Measurements from ENCODE around the gene ITGA3.

Gene ITGA3

DNA sequence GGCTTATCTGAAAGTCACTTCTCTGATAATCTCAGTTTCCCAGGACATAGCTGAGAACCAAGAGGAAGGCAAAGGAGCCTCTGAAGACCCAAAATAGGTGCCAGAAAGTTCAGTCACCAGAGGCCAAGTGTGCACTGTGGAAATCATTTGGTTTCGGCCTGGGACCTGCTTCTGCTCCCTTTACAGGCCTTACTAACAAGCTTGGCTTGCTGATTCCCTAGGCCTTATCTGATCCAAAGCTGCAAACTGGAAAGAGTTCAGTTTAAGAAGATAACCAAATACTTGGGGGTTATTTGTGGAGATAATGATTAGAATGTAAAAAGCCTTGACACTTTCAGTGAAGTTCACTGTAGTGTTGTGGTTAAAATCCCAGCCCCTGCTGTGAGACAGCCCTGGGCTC is 17.0 kb downstream of the ITGA3 start:
- DNase-seq = no peak

DNA sequence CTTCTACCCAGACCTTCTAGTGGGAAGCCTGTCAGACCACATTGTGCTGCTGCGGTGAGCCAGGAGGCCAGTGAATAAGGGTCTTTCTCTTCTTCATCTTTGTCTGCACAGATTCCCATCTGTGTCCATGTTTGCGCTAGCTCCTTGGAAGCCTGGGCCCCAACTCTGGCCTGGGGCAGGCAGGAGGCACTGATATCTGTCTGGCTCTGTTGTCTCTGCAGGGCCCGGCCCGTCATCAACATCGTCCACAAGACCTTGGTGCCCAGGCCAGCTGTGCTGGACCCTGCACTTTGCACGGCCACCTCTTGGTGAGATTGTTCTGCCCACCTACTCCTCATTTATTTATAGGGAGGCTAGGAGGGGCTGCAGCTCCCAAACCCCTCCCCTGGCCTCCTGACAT is 18.3 kb downstream of the ITGA3 start:
- DNase-seq = no peak

DNA sequence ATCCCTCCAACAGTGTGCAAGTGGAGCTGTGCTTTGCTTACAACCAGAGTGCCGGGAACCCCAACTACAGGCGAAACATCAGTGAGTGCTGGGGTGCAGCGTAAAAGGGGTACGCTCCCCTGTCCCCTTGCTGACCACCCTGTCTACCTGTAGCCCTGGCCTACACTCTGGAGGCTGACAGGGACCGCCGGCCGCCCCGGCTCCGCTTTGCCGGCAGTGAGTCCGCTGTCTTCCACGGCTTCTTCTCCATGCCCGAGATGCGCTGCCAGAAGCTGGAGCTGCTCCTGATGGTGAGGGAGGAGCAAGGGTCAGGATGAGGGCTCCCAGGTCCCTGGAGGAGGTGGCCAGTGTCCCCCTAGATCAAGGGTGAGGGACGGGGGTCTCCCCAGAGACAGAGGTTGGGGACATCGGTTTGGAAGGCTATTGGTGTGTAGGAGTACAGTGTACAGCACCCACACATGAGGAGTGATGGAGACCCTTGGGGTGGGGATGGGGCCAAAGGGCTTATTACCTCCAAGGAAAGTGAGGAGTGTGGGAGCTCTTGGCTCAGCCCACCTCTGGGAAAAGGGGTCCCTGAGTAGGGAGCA is 19.6 kb downstream of the ITGA3 start:
- no peak for DNase-seq

DNA sequence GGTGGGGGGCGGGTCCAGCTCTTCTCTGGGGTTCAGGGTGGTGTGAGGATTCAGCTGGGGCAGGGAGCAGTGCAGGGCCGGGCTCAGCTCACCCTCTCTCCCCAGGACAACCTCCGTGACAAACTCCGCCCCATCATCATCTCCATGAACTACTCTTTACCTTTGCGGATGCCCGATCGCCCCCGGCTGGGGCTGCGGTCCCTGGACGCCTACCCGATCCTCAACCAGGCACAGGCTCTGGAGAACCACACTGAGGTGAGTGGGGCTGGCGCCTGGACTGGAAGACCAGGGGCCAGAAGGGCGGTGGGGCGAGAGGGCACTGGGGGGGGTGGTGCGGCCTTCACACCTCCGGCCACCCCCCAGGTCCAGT is 20.3 kb downstream of the ITGA3 start:
- DNase-seq = no peak

DNA sequence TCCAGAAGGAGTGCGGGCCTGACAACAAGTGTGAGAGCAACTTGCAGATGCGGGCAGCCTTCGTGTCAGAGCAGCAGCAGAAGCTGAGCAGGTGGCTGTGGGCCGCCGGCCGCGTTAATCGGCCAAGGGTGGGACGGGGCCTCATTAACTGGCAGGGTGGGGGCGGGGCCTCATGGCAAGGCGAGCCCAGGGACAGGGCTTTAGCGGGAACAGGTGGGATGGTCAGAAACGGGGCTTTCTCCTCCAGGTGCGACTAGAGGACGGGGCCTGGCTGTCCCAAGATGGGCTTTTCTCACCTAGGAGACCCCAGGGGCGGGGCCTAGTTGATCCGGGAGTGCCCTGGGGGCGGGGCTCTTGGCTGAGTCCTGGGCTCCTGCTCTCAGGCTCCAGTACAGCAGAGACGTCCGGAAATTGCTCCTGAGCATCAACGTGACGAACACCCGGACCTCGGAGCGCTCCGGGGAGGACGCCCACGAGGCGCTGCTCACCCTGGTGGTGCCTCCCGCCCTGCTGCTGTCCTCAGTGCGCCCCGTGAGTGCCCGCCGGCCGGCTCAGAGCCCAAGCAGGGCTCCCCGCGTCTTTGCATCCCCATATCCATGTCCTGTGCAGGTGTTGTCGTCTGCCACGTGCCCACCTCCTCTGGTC is 20.8 kb downstream of the ITGA3 start:
- peak; percentile 6 for DNase-seq

DNA sequence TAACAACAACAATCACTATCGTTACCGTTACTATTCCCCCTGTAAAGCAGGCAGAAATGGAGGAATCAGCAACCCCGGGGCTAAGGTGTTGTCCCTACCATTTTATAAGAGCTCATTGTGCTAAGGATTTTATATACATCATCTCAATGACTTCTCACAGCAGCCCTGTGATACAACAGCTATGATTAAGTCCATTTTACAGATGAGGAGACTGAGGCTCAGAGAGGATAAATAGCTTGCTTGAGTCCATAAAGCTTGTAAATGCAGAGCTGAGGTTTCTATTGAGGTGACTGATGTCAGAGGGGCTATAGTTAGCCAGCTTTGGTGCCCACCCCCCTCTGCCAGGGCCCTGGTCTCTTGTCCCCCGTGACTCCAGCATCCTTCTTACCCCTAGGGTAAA is 22.5 kb downstream of the ITGA3 start:
- DNase-seq = no peak

DNA sequence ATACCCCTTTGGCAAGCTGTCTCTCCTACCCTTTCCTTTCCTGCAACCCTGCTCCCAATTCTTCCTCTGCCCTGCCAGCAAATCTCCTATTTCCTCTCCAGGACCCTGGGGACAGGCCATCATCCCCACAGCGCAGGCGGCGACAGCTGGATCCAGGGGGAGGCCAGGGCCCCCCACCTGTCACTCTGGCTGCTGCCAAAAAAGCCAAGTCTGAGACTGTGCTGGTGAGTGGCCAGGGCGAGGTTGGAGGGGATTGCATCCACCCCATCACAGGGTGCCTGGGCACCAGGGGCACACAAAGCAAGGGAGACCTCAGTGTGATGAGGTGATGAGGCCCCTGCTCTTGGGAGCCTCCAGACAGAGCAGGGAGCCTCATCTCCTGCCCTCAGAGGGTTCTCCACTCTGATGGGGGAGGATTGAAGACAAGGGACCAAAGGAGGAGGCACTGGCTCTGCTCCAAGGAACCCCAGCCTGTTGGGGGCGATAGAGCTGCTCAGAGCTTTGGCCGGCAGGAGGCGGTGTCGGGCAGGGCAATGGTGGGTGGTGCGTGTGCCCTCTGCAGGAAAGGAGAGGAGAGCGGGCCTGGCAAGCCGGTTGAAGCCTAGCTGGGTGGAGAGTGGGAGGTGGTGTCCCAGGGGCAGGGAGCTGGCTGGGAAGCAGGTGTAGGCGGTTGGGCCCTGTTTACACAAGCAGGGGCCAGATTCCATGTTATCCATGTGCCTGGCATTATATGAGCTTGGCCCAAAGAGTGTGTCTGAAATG is 23.6 kb downstream of the ITGA3 start:
- no peak for DNase-seq

DNA sequence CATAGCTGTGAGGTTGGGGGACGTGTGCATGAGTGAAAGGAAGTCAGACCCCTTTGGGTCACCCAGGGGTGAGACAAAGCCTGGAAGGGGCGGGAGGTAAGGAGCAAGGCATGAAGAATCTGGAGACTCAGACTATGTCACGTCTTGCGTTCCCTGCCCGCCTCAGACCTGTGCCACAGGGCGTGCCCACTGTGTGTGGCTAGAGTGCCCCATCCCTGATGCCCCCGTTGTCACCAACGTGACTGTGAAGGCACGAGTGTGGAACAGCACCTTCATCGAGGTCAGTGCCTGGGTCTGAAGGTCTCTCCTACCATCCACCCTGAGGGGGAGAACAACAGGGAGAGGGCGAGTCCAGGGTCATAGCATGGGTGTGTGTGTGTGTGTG is 24.2 kb downstream of the ITGA3 start:
- DNase-seq = no peak

DNA sequence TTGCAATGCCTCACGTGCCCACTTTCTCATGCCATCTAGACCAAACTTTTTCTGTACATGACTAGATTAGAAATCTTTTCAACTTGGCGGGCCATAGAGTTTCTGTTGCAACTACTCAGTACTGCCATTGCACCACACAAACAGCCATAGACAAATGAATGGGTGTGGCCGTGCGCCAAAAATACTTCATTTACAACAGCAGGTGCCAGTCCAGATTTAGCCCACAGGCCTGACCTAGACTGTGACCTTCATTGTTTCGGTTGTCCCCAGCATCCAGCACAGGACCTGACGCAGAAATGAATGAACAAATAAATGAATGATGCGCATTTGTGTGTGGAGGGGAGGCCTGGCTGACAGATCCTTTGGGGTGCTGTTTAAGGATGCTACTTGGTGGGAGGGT is 24.9 kb downstream of the ITGA3 start:
- no peak for DNase-seq

DNA sequence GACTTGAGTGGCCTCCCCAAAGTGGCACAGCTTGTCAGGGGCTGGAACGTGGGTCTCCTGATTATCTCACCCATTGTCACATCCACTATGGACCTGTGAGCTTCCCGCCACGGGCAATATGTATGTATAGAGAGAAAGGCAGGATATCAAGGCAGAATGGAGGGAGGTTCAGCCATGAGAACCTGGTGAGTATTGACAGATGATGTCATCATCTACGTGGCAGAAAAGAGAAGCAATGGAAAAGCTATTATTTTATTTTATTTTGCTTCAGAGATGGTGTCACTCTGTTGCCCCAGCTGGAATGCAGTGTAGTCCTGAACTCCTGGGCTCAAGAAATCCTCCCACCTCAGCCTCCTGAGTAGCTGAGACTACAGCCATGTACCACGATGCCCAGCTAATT is 25.8 kb downstream of the ITGA3 start:
- no peak for DNase-seq

DNA sequence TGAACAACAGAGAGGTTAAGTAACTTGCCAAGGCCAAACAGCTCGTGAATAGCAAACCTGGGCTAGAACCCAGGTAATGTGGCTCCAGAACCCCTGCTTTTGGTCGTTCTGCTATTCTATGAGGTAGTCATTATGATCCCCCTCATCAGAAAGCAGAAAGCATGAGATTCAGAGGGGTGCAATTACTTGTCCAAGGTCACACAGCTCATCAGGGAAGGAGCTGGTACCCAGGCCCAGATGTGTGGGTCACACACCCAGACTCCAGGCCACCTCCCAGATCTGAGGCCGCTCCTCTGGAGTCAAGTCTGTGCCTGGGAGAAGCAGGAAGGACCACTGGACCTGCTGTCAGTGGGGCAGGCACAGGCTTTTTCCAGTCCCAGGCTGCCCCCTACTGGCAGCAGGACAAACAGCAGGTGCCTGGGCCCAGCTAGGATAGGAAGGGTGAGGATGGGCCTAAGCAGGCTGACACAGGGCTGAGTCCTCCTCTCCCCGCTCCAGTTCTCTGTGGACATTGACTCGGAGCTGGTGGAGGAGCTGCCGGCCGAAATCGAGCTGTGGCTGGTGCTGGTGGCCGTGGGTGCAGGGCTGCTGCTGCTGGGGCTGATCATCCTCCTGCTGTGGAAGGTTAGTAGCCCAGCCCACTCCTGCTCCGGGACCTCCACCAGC is 31.5 kb downstream of the ITGA3 start:
- DNase-seq = peak; percentile 66

DNA sequence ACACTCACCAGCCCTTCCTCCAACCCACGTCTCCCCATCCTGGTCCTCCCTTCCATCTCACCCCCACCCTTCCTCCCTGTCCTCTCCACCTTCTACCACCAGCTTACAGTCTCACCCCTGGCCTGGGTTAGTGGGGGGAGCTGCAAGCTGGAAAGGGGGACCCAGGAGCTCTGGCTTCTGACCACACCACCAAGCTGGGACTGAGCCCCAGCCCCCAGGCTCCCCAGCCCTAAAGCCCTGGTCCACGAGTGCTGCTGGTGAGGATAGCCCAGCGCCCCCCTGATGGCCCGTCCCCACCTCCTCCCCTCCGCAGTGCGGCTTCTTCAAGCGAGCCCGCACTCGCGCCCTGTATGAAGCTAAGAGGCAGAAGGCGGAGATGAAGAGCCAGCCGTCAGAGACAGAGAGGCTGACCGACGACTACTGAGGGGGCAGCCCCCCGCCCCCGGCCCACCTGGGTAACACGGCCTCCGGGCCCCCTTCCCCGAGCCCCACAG is 32.0 kb downstream of the ITGA3 start:
- no peak for DNase-seq

DNA sequence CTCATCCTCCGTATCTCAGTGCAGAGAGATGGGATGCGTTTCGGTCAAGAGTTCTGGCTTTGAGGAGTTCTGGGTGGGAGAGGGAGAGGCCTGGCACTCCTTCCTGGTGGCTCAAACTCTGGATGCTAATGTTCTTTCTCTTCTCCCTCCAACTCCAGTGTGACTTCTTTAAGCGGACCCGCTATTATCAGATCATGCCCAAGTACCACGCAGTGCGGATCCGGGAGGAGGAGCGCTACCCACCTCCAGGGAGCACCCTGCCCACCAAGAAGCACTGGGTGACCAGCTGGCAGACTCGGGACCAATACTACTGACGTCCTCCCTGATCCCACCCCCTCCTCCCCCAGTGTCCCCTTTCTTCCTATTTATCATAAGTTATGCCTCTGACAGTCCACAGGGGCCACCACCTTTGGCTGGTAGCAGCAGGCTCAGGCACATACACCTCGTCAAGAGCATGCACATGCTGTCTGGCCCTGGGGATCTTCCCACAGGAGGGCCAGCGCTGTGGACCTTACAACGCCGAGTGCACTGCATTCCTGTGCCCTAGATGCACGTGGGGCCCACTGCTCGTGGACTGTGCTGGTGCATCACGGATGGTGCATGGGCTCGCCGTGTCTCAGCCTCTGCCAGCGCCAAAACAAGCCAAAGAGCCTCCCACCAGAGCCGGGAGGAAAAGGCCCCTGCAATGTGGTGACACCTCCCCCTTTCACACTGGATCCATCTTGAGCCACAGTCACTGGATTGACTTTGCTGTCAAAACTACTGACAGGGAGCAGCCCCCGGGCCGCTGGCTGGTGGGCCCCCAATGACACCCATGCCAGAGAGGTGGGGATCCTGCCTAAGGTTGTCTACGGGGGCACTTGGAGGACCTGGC is 33.3 kb downstream of the ITGA3 start:
- DNase-seq = no peak

DNA sequence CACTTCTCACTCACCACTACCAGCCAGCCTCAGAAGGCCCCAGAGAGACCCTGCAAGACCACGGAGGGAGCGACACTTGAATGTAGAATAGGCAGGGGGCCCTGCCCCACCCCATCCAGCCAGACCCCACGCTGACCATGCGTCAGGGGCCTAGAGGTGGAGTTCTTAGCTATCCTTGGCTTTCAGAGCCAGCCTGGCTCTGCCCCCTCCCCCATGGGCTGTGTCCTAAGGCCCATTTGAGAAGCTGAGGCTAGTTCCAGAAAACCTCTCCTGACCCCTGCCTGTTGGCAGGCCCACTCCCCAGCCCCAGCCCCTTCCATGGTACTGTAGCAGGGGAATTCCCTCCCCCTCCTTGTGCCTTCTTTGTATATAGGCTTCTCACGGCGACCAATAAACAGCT is 34.2 kb downstream of the ITGA3 start:
- DNase-seq = no peak

DNA sequence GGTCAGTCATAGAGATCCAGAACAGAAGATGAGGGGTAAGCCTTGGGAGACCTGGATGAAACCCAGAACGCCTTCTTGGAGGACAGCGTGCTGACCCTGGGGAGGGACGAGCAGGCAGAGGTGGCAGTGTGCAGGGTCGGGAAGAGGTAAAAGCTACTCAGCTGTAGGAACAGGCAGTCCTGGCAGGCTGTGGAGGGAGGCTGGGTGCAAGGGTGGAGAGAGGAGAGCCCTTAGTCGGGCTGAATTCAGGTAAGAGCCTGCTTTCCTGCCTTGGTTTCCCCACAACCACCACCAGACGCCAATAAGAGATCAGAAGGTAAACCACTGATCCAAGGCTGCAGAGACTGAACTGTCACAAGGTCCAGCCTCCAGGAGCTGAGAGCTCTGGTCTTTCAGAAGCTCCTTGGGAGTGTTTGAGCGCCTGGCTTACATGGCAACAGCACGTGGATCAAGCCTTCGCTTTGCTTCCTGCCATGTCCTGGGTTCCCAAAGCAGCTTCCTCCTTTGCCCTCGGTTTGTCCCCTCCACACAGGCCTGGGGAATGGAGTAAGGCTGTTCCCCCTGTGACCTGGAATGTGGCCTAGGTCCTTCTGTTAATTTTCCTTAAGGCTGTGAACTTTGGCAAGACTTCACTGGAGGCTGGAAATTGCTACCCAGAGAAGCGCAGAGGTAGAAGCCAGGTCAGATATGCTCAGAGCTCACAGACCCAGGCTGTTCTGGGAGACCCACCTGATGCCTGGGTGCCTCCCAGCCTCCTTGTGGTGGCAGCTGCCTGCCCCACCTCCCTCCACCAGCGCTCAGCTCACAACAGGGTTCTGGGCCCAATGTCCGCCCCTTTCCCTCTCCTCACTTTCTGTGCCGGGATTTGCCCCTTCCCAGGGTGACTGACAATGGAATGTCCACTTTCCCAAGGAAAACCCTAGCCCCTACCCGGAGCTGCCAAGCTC is 35.3 kb downstream of the ITGA3 start:
- DNase-seq = no peak

DNA sequence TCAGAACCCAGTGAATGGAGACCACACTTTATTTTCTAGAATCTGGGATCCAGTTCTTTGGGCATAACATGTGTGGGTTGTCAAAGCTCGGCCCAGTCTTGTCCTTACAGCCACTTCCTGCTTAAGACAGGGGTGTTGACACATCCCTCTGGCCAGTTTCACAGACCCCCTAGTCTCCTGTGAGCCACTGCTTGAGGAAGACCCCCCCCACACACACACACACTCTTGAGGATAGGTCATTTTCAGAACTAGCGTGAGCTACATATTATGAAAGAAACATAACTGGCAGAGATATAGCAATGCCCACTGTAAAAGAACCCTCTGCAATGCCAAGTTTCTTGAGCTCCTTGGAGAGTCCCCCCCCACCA is 36.0 kb downstream of the ITGA3 start:
- no peak for DNase-seq

DNA sequence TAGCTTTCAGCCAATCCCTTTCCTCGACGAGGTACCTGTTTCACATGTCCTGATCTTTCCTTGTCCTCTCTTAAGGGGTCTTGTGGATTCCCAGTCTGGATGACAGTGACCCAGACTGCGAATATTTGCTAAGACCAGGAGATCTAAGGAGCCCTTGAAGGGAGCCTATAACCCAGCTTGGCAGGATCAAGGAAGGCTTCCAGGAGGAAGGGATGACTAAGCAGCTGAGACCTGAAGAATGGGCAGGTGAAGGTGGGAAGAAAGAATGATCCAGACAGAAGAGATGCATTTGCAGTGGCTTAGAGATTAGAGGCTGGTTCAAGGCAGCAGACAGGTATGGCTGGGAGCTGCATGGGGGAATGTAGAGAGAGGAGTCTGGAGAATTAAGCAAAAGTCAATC is 37.3 kb downstream of the ITGA3 start:
- DNase-seq = no peak

DNA sequence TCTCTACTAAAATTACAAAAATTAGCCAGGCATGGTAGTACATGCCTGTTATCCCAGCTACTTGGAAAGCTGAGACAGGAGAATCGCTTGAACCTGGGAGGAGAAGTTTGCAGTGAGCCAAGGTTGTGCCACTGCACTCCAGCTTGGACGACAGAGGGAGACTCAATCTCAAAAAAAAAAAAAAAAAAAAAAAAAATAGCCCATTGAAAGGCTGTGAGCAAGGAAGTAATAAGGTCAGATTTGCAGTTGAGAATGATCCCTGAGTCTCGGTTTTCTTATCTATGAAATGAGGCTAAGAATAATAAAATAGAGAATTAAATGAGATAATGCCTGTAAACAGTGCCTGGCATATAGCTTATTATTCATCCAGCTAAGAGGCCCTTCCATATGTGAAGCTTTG is 37.9 kb downstream of the ITGA3 start:
- DNase-seq = no peak

DNA sequence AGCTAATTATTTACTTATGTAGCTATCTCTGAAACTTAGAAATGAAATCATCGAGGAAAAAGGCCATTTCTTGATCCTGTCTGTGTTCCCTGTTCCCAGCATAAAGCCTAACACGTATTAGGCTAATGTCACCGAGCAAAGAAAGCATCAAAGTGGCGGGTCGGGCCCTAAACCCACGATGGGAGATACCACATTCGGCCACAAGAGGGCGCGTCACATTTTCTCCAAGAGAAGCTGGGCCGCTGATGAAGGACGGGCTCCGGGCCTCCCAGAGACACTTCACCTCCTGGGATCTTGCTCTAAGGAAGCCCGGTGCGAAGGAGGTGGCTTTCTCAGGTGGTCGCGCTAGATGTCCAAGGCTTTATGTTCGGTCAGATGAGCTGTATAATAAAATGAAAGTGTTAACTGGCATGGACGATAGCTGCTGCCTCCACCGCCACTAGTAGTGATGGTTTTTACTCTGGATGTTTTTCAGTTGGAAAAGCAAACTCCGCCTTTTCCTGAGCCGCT is 38.4 kb downstream of the ITGA3 start:
- DNase-seq = peak; percentile 79

DNA sequence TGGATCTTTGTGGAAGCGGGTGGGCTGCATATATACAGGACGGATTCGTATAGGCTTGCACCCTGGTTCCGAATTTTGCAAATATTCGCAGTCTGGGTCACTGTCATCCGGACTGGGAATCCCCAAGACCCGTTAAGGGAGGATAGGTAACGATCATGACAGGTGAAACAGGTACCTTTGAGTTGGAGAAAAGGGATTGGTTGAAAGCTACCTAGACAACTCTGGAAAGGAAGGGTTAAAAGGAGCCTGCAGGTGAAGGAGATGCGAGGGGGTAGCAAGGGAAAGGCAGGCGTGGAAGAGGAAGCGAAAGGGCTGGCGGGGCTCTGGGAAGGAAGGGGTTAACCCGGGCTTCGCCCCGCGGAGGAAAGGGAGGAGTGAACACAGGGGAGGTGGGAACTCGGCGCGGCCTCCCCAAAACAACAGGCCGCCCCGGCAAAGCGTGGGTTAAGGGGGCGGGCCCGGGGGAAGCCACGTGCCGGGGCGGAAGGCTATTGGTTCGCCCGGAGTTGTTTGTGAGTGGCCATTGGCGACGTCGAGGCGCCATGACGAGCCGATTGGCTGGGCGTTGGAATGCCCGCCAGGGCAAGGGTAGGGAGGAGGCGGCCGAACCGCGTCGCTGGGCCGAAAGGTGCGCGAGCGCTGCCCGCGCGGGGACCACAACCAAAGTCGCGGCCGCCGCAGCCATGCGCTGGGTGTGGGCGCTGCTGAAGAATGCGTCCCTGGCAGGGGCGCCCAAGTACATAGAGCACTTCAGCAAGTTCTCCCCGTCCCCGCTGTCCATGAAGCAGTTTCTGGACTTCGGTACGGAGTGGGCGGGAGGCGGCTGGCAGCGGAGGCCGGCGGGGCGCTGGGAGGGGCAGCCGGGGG is 39.1 kb downstream of the ITGA3 start, which contains the start of gene PDK2:
Gene PDK2 (plus strand): TSS at position 599 of the 867 bp plus-strand sequence. CDS start 85 bp downstream, at position 684.
- DNase-seq = peak; percentile 90
